Liver (tissue), 9 donors: ENCODE measurements around the gene RASL10A. TPM values are rescaled to one million over a fixed set of nuclear protein-coding genes. Genes with fewer than 3 reads are reported as not detected.

Experiments used
- DNase-seq: peaks from one replicate; pipeline ENCODE4 v3.0.0-alpha.2; 2017; ENCODE audit warnings: low spot score
- H3K27ac ChIP-seq, 2 donors: one replicate each; pipeline ENCODE4 v1.7.0; 2013; ENCODE audit warnings: inconsistent platforms in 2 of 2, low read length in 2 of 2, control low read depth in 1 of 2, low read depth in 1 of 2, mild to moderate bottlenecking in 1 of 2
- H3K27me3 ChIP-seq, 4 donors: one replicate each; pipeline versions ENCODE4 v1.6.1 to v1.7.0; 2013; ENCODE audit warnings: low read length in 3 of 4, inconsistent platforms in 1 of 4, mild to moderate bottlenecking in 1 of 4, moderate library complexity in 1 of 4; ENCODE audit not compliant: control insufficient read depth in 4 of 4, insufficient read depth in 4 of 4
- H3K36me3 ChIP-seq, 4 donors: one replicate each; pipeline versions ENCODE4 v1.6.1 to v1.7.0; 2013; ENCODE audit warnings: low read length in 3 of 4, mild to moderate bottlenecking in 3 of 4, low read depth in 1 of 4, moderate library complexity in 1 of 4; ENCODE audit not compliant: control insufficient read depth in 4 of 4, insufficient read depth in 3 of 4
- H3K4me1 ChIP-seq, 4 donors: one replicate each; pipeline versions ENCODE4 v1.6.1 to v1.7.0; 2013; ENCODE audit warnings: low read length in 3 of 4, mild to moderate bottlenecking in 3 of 4, moderate library complexity in 1 of 4; ENCODE audit not compliant: control insufficient read depth in 4 of 4, insufficient read depth in 4 of 4
- H3K4me3 ChIP-seq, 3 donors: one replicate each; pipeline versions ENCODE4 v1.6.1 to v1.7.0; 2013; ENCODE audit warnings: low read length in 3 of 3, control low read depth in 1 of 3, low read depth in 1 of 3, mild to moderate bottlenecking in 1 of 3
- H3K9ac ChIP-seq, 2 donors: one replicate each; pipeline ENCODE4 v1.7.0; 2013; ENCODE audit warnings: low read length in 2 of 2, mild to moderate bottlenecking in 2 of 2, moderate library complexity in 2 of 2, control low read depth in 1 of 2, low read depth in 1 of 2
- H3K9me3 ChIP-seq, 4 donors: one replicate each; pipeline versions ENCODE4 v1.6.1 to v1.7.0; 2013; ENCODE audit warnings: low read length in 3 of 4; ENCODE audit not compliant: control insufficient read depth in 4 of 4
- FOXA1 ChIP-seq: IDR thresholded peaks from 2 replicates; pipeline ENCODE4 v1.6.1; 2016; ENCODE audit warnings: antibody characterized with exemption
- FOXA2 ChIP-seq: IDR thresholded peaks from 2 replicates; pipeline ENCODE4 v1.6.1; 2016; ENCODE audit warnings: antibody characterized with exemption
- GABPA ChIP-seq, 2 donors: IDR thresholded peaks in 1 of 2; conservative IDR thresholded peaks in 1 of 2; 2 replicates each; pipeline ENCODE4 v1.6.1; 2016; ENCODE audit warnings: antibody characterized with exemption in 2 of 2, mild to moderate bottlenecking in 1 of 2, moderate library complexity in 1 of 2
- HNF4G ChIP-seq: IDR thresholded peaks from 2 replicates; pipeline ENCODE4 v1.6.1; 2016; ENCODE audit warnings: antibody characterized with exemption
- JUND ChIP-seq, 2 donors: IDR thresholded peaks; 2 replicates each; pipeline ENCODE4 v1.6.1; 2016; ENCODE audit warnings: antibody characterized with exemption in 2 of 2
- MAX ChIP-seq: IDR thresholded peaks from 2 replicates; pipeline ENCODE4 v1.6.1; 2016; ENCODE audit warnings: antibody characterized with exemption
- NR2F2 ChIP-seq: IDR thresholded peaks from 2 replicates; pipeline ENCODE4 v1.6.1; 2016; ENCODE audit warnings: antibody characterized with exemption
- RAD21 ChIP-seq, 2 donors: IDR thresholded peaks; 2 replicates each; pipeline ENCODE4 v1.6.1; 2016; ENCODE audit warnings: antibody characterized with exemption in 2 of 2, mild to moderate bottlenecking in 2 of 2
- REST ChIP-seq: IDR thresholded peaks from 2 replicates; pipeline ENCODE4 v1.6.1; 2016; ENCODE audit warnings: antibody characterized with exemption, mild to moderate bottlenecking
- SP1 ChIP-seq: IDR thresholded peaks from 2 replicates; pipeline ENCODE4 v1.6.1; 2018; ENCODE audit warnings: antibody characterized with exemption, mild to moderate bottlenecking
- YY1 ChIP-seq: IDR thresholded peaks from 2 replicates; pipeline ENCODE4 v1.6.1; 2016; ENCODE audit warnings: antibody characterized with exemption, mild to moderate bottlenecking
- WGBS: extraction: QIAGEN DNeasy Blood & Tissue Kit; methylation state at CpG from one replicate; pipeline ENCODE4 v1.1.7; 2013; 5-methylcytosine and 5-hydroxymethylcytosine counted together
- polyA plus RNA-seq, 2 donors: library from polyadenylated mRNA; stranded (reverse) in 1 of 2; unstranded in 1 of 2; fragments of 200-250 nt in 1 of 2; fragments of >200 nt in 1 of 2; fragmentation: Nextera tagmentation in 1 of 2; extraction: Ambion mirVana in 1 of 2; gene quantifications; one replicate each; pipeline versions ENCODE4 v1.2.1 to v1.2.3, GENCODE V29; 2013 to 2015
- total RNA-seq, 2 donors: library from RNA; depleted of rRNA; stranded (reverse); fragments of >200 nt; gene quantifications; one replicate each; pipeline ENCODE4 v1.2.3, GENCODE V29; 2014
- TF ChIP-seq, protein P1 (sequence below): IDR thresholded peaks from 2 replicates; pipeline ENCODE4 v1.6.1; 2016; ENCODE audit warnings: antibody characterized with exemption
- donor health status: healthy.
- donor health status: healthy.
- donor health status: healthy.
- donor health status: healthy.
- donor health status: healthy.

RASL10A gene
- total and polyA plus RNA-seq, 4 donors = 0.10 to 0.79 (median 0.47) TPM

DNA sequence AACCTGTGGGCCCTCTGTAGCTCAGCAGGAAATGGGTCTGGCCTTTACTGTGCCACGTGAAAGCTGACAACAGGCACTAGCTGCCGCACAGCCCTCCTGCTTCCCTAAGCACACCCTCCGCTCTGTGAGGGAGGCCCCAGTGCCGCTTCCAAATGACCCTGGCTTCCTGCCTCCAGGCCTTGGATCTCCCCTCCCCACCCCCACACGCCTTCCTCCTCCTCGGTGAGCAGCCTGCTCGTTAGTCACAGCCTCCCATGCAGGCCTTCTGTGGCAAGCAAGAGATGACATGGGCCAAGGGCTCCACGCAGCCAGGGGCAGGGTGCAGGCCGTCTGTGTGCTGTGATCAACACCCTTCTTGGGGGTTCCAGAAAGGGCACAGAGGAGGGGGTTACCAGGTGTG is 15.3 kb upstream of the RASL10A start:
- H3K9ac ChIP-seq = no peak overlapping the region
- WGBS = 82% methylated on average over 9 of the region's 9 CpGs
- peaks cover 3 to 20% (median 14%) of the 10 kb centered on the region in 4 donors for H3K4me1 ChIP-seq
- DNase-seq = no peak
- H3K9me3 ChIP-seq = no peaks in the 10 kb centered on the region
- peaks cover 5 to 50% (median 10%) of the 10 kb centered on the region in 4 donors for H3K36me3 ChIP-seq
- no peaks in the 10 kb centered on the region for H3K27me3 ChIP-seq
- TF ChIP-seq FOXA2 = no peak
- TF ChIP-seq NR2F2 = peak; percentile 84
- TF ChIP-seq RAD21 (IDR thresholded peaks at IDR 0.05) = peak in 1 of 2 donors; percentile 5
- no peak for TF ChIP-seq REST
- TF ChIP-seq JUND (IDR thresholded peaks at IDR 0.05) = no peak
- no peak overlapping the region for H3K27ac ChIP-seq
- H3K4me3 ChIP-seq = no peak overlapping the region

- peaks cover 2 to 15% (median 9%) of the 10 kb centered on the region in 4 donors for H3K4me1 ChIP-seq
- no peak for DNase-seq
These were observed 14.8 kb upstream of the RASL10A start for GRCh38 chr22:29330291-29330690.

DNA sequence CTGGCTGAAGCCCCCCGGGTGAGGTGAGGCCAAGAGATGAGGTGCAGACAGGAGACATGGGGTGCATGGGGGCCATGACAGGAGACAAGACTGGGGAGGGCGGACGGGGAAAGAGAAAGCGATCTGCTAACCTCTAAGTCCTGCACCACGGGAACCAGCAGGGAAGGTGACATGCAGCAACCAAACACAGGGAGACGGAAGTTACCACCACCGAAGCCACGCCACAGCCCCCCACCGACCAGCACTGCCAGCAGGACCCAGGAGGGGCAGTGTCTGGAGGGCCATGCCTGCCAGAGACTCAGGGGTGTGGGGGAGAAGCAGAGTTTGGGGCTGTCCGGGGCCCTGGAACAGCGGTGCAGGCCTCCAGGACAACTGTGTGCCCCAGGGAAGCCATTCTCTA is 14.1 kb upstream of the RASL10A start:
- no peak overlapping the region for H3K9ac ChIP-seq
- WGBS = 97% methylated on average over 11 of the region's 11 CpGs
- H3K4me1 ChIP-seq = peaks cover 0 to 8% (median 2%) of the 10 kb centered on the region in 4 donors
- no peak overlapping the region for H3K27ac ChIP-seq
- H3K9me3 ChIP-seq = no peaks in the 10 kb centered on the region
- no peaks in the 10 kb centered on the region for H3K27me3 ChIP-seq
- peaks cover 5 to 50% (median 10%) of the 10 kb centered on the region in 4 donors for H3K36me3 ChIP-seq
- TF ChIP-seq JUND (IDR thresholded peaks at IDR 0.05) = no peak
- no peak for TF ChIP-seq FOXA1
- no peak for TF ChIP-seq GABPA (IDR thresholded peaks at IDR 0.05 in 1 of 2, conservative IDR thresholded peaks at IDR 0.05 in 1 of 2)
- no peak for TF ChIP-seq NR2F2
- TF ChIP-seq FOXA2 = no peak
- TF ChIP-seq, protein P1, sequence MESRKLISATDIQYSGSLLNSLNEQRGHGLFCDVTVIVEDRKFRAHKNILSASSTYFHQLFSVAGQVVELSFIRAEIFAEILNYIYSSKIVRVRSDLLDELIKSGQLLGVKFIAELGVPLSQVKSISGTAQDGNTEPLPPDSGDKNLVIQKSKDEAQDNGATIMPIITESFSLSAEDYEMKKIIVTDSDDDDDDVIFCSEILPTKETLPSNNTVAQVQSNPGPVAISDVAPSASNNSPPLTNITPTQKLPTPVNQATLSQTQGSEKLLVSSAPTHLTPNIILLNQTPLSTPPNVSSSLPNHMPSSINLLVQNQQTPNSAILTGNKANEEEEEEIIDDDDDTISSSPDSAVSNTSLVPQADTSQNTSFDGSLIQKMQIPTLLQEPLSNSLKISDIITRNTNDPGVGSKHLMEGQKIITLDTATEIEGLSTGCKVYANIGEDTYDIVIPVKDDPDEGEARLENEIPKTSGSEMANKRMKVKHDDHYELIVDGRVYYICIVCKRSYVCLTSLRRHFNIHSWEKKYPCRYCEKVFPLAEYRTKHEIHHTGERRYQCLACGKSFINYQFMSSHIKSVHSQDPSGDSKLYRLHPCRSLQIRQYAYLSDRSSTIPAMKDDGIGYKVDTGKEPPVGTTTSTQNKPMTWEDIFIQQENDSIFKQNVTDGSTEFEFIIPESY = no peak
- no peak for DNase-seq
- no peak overlapping the region for H3K4me3 ChIP-seq

More at GRCh38 chr22:29330291-29330690, 14.8 kb upstream of the RASL10A start:
- TF ChIP-seq SP1 (no peak), YY1 (no peak), MAX (no peak), HNF4G (no peak)
- Histone ChIP-seq H3K36me3 (peaks cover 5 to 50% (median 10%) of the 10 kb centered on the region in 4 donors), H3K27ac (no peak overlapping the region), H3K27me3 (no peaks in the 10 kb centered on the region), H3K4me3 (no peak overlapping the region), H3K9ac (no peak overlapping the region), H3K9me3 (no peaks in the 10 kb centered on the region)
- 85% methylated on average over 19 of the region's 19 CpGs for WGBS
